22Rv1 (cell line): ENCODE data around the gene ZNF469.

Experiments
- CTCF ChIP-seq: fragments of 450-650 bp; IDR thresholded peaks from 2 replicates; pipeline ENCODE4 v1.5.1; 2017; ENCODE audit warnings: mild to moderate bottlenecking
- ZFX ChIP-seq: fragments of 450-650 bp; IDR thresholded peaks from 2 replicates; pipeline ENCODE4 v1.6.1; 2017; ENCODE audit warnings: antibody characterized with exemption, borderline replicate concordance

GRCh38 chr16:88387180-88387765 lies 4.5 kb downstream of the ZNF469 start:
- no peak for TF ChIP-seq CTCF
- TF ChIP-seq ZFX, result no peak
